Neural cell (in vitro differentiated cells): ENCODE data around the gene GNG4.

Experiments
- EP300 ChIP-seq: fragments of 450-650 bp; conservative IDR thresholded peaks from 2 replicates; pipeline ENCODE4 v1.6.1; 2014; ENCODE audit warnings: antibody characterized with exemption, mild to moderate bottlenecking, moderate library complexity; ENCODE audit not compliant: poor library complexity, severe bottlenecking
- POLR2AphosphoS5 ChIP-seq: IDR thresholded peaks from 2 replicates; pipeline ENCODE4 v1.6.1; 2012

DNA sequence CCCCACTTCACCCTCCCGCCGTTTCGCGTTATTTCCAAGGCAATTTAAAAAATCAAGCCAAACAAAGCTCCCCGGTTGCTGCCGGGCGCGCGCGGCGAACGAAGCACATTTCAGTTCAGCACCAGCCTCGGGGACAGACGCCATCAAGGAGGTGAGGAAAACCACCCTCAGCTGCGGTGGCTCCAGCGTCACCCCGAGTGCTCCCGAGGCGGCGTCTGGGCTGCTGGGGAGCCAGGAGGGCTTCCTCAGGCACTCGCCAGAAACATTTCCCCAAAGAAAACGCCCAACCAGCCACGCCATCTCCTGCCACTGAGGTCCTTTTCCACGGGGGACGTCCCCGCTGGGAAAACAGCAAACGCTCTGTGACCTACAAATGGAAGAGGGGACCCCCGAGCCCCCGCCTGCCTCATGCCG is 623 bp downstream of the GNG4 start:
- TF ChIP-seq POLR2AphosphoS5 (peak; percentile 56), EP300 (no peak)
